ENCODE measurements around the gene TIMM9.

Gene TIMM9

GRCh38 chr14:58444627-58445026 is 17.3 kb upstream of the TIMM9 start:
- ATAC-seq: no peak
- TF ChIP-seq TSHZ2 (CRISPR knock-in tag; IDR thresholded peaks at IDR 0.05) (no peak), ZNF70 (CRISPR knock-in tag; IDR thresholded peaks at IDR 0.05) (no peak), ZNF8 (CRISPR knock-in tag; IDR thresholded peaks at IDR 0.05) (no peak), ARNTL (CRISPR knock-in tag; IDR thresholded peaks at IDR 0.05; ENCODE audit: borderline replicate concordance, low read depth) (no peak), ZNF565 (CRISPR knock-in tag; conservative IDR thresholded peaks at IDR 0.05; ENCODE audit: low read depth) (no peak), CSRNP3 (CRISPR knock-in tag; IDR thresholded peaks at IDR 0.05) (no peak), CSDC2 (CRISPR knock-in tag; IDR thresholded peaks at IDR 0.05) (no peak), BACH2 (CRISPR knock-in tag; IDR thresholded peaks at IDR 0.05; ENCODE audit: borderline replicate concordance) (no peak), RARB (CRISPR knock-in tag; IDR thresholded peaks at IDR 0.05) (no peak), TOX (CRISPR knock-in tag; IDR thresholded peaks at IDR 0.05; ENCODE audit: borderline replicate concordance) (no peak), ISL1 (CRISPR knock-in tag; IDR thresholded peaks at IDR 0.05) (no peak), ZC3H10 (CRISPR knock-in tag; IDR thresholded peaks at IDR 0.05) (no peak), ESRRG (CRISPR knock-in tag; IDR thresholded peaks at IDR 0.05) (no peak), ZFP3 (CRISPR knock-in tag; IDR thresholded peaks at IDR 0.05) (no peak), ZFP30 (CRISPR knock-in tag; IDR thresholded peaks at IDR 0.05) (no peak)

- no peak for ATAC-seq
- TF ChIP-seq PPARA (CRISPR knock-in tag; IDR thresholded peaks at IDR 0.05; ENCODE audit: borderline replicate concordance) (no peak), POU6F1 (CRISPR knock-in tag; IDR thresholded peaks at IDR 0.05; ENCODE audit: borderline replicate concordance, low read depth) (no peak), CSRNP3 (CRISPR knock-in tag; IDR thresholded peaks at IDR 0.05) (no peak), PATZ1 (CRISPR knock-in tag; IDR thresholded peaks at IDR 0.05; ENCODE audit: borderline replicate concordance) (no peak), CREB5 (CRISPR knock-in tag; IDR thresholded peaks at IDR 0.05; ENCODE audit: low read depth) (no peak), ARNTL (CRISPR knock-in tag; IDR thresholded peaks at IDR 0.05; ENCODE audit: borderline replicate concordance, low read depth) (no peak), CSDC2 (CRISPR knock-in tag; IDR thresholded peaks at IDR 0.05) (no peak), ZC3H10 (CRISPR knock-in tag; IDR thresholded peaks at IDR 0.05) (no peak), ZFP3 (CRISPR knock-in tag; IDR thresholded peaks at IDR 0.05) (no peak), SNAI2 (CRISPR knock-in tag; IDR thresholded peaks at IDR 0.05) (no peak), ZNF8 (CRISPR knock-in tag; IDR thresholded peaks at IDR 0.05) (no peak), ESRRG (CRISPR knock-in tag; IDR thresholded peaks at IDR 0.05) (no peak), GLIS3 (CRISPR knock-in tag; IDR thresholded peaks at IDR 0.05) (no peak), OSR1 (CRISPR knock-in tag; IDR thresholded peaks at IDR 0.05) (no peak), ISL1 (CRISPR knock-in tag; IDR thresholded peaks at IDR 0.05) (no peak), TOX (CRISPR knock-in tag; IDR thresholded peaks at IDR 0.05; ENCODE audit: borderline replicate concordance) (no peak), ZFP30 (CRISPR knock-in tag; IDR thresholded peaks at IDR 0.05) (no peak)
Observed at GRCh38 chr14:58439476-58439875, 12.1 kb upstream of the TIMM9 start.

Data from SK-N-SH treated with all-trans-retinoic acid at 6 μM for 48 hours (cell line).